Left lung (tissue), 10 donors: Measurements from ENCODE around the gene LCN1. TPM values are rescaled to one million over a fixed set of nuclear protein-coding genes. Genes with fewer than 3 reads are reported as not detected.

ENCODE experiments used
- ATAC-seq: fragments of 200-7000 bp; cut with Tn5 transposase; one replicate; pipeline ENCODE4 v1.9.1; 2020; ENCODE audit warnings: moderate library complexity
- DNase-seq, 4 donors: peaks; one replicate each; pipeline ENCODE4 v3.0.0-alpha.2; 2013 to 2020
- H3K27ac ChIP-seq, 2 donors: fragments of 200-600 bp; sonication (generic) in 1 of 2; one replicate each; pipeline versions ENCODE4 v1.5.0 to v1.8.0; 2020 to 2021
- H3K27me3 ChIP-seq, 2 donors: fragments of 200-600 bp; sonication (generic) in 1 of 2; one replicate each; pipeline versions ENCODE4 v1.5.0 to v1.8.0; 2020 to 2021
- H3K36me3 ChIP-seq, 2 donors: fragments of 200-600 bp; sonication (generic) in 1 of 2; one replicate each; pipeline versions ENCODE4 v1.5.0 to v1.8.0; 2020 to 2021
- H3K4me1 ChIP-seq, 2 donors: fragments of 200-600 bp; one replicate each; pipeline ENCODE4 v1.8.0; 2021
- H3K4me3 ChIP-seq, 2 donors: fragments of 200-600 bp; sonication (generic) in 1 of 2; one replicate each; pipeline versions ENCODE4 v1.5.0 to v1.8.0; 2020 to 2021; ENCODE audit warnings: mild to moderate bottlenecking in 1 of 2
- H3K9me3 ChIP-seq, 2 donors: fragments of 200-600 bp; sonication (generic) in 1 of 2; one replicate each; pipeline versions ENCODE4 v1.5.0 to v1.8.0; 2020 to 2021
- CTCF ChIP-seq, 2 donors: fragments of 200-600 bp; sonication (generic) in 1 of 2; IDR thresholded peaks; one replicate each; pipeline versions ENCODE4 v1.5.0 to v1.8.0; 2021; ENCODE audit warnings: antibody characterized with exemption in 2 of 2
- intact Hi-C, 2 donors: fragments of 100-400 bp; cut with DNase I; formaldehyde crosslinking; loops; one replicate each; pipeline versions ENCODE4 v1.11.2 to v1.14.2; 2022
- polyA plus RNA-seq, 6 donors: library from polyadenylated mRNA; unstranded; fragments of 120-200 nt; gene quantifications; one replicate each; pipeline ENCODE4 v1.2.1, GENCODE V29; 2013; ENCODE audit not compliant: insufficient read length in 6 of 6
- total RNA-seq, 2 donors: library from RNA; stranded (reverse); fragmentation: NEBNext Ultra II Directional; extraction: Animal tissue kit (Norgen Biotek cat#: 25700); gene quantifications; one replicate each; pipeline ENCODE4 v1.2.1, GENCODE V29; 2021
- donor health status: DM: no; HTN: yes; CAD: no.
- donor health status: DM: no; HTN: no; CAD: no.

The LCN1 gene
- total and polyA plus RNA-seq, 8 donors, result not detected

- Histone ChIP-seq H3K4me3 (no peak overlapping the region), H3K27me3 (no peaks in the 10 kb centered on the region), H3K36me3 (peaks cover 0 to 39% of the 10 kb centered on the region in 2 donors), H3K9me3 (no peaks in the 10 kb centered on the region), H3K4me1 (peaks cover 7 to 30% of the 10 kb centered on the region in 2 donors), H3K27ac (no peak overlapping the region)
- TF ChIP-seq CTCF (IDR thresholded peaks at IDR 0.05), result no peak
- ATAC-seq (no peak), DNase-seq (peak in 1 of 4 donors; percentile 54)
- intact Hi-C loops, result no loop called here
These were observed 18.3 kb upstream of the LCN1 start for GRCh38 chr9:135502873-135503321.

- H3K27me3 ChIP-seq, result no peaks in the 10 kb centered on the region
- intact Hi-C loops, result no loop called here
- no peak overlapping the region for H3K27ac ChIP-seq
- H3K4me1 ChIP-seq, result peaks cover 7 to 30% of the 10 kb centered on the region in 2 donors
- TF ChIP-seq CTCF (IDR thresholded peaks at IDR 0.05), result no peak
- no peak overlapping the region for H3K4me3 ChIP-seq
- H3K9me3 ChIP-seq, result no peaks in the 10 kb centered on the region
- peaks cover 0 to 39% of the 10 kb centered on the region in 2 donors for H3K36me3 ChIP-seq
- no peak for ATAC-seq
- DNase-seq, result peak in 1 of 4 donors; percentile 68
These were observed 17.6 kb upstream of the LCN1 start for GRCh38 chr9:135503371-135504261.

GRCh38 chr9:135504262-135505243, 16.7 kb upstream of the LCN1 start:
- ATAC-seq (no peak), DNase-seq (peak in 2 of 4 donors; percentile 48 to 85)
- Histone ChIP-seq H3K27ac (no peak overlapping the region), H3K9me3 (peaks cover 0 to 4% of the 10 kb centered on the region in 2 donors), H3K36me3 (peaks cover 0 to 39% of the 10 kb centered on the region in 2 donors), H3K27me3 (no peaks in the 10 kb centered on the region), H3K4me3 (no peak overlapping the region), H3K4me1 (peaks cover 7 to 25% of the 10 kb centered on the region in 2 donors)
- TF ChIP-seq CTCF (IDR thresholded peaks at IDR 0.05), result peak; percentile 64 to 65
- intact Hi-C loops, result no loop called here

GRCh38 chr9:135505406-135506187, 15.6 kb upstream of the LCN1 start:
- intact Hi-C loops, result no loop called here
- Histone ChIP-seq H3K9me3 (peaks cover 0 to 4% of the 10 kb centered on the region in 2 donors), H3K27ac (no peak overlapping the region), H3K36me3 (peaks cover 0 to 39% of the 10 kb centered on the region in 2 donors), H3K27me3 (no peaks in the 10 kb centered on the region), H3K4me3 (no peak overlapping the region), H3K4me1 (peaks cover 7 to 17% of the 10 kb centered on the region in 2 donors)
- TF ChIP-seq CTCF (IDR thresholded peaks at IDR 0.05), result no peak
- ATAC-seq (no peak), DNase-seq (peak in 1 of 4 donors; percentile 73)
